Neural progenitor cell (in vitro differentiated cells): ENCODE data around the gene AADACL4. TPM values are rescaled to one million over a fixed set of nuclear protein-coding genes. Genes with fewer than 3 reads are reported as not detected.

Source experiments
- DNase-seq: peaks from one replicate; pipeline ENCODE4 v3.0.0-alpha.2; 2016; ENCODE audit warnings: low spot score
- H2AFZ ChIP-seq: fragments of 200-600 bp; sonication (generic); replicated peaks from 2 replicates; pipeline ENCODE4 v1.6.1; 2016; ENCODE audit warnings: antibody characterized with exemption
- H3F3A ChIP-seq: fragments of 200-600 bp; sonication (generic); 2 replicates; pipeline ENCODE4 v1.6.1; 2016; ENCODE audit warnings: antibody characterized with exemption, low read depth
- H3K27ac ChIP-seq: fragments of 200-600 bp; sonication (generic); 2 replicates; pipeline ENCODE4 v1.5.1; 2016; ENCODE audit warnings: mild to moderate bottlenecking
- H3K27me3 ChIP-seq: fragments of 200-600 bp; sonication (generic); 2 replicates; pipeline ENCODE4 v1.6.1; 2016; ENCODE audit warnings: mild to moderate bottlenecking, moderate library complexity
- H3K36me3 ChIP-seq: fragments of 200-600 bp; sonication (generic); 2 replicates; pipeline ENCODE4 v1.5.1; 2016
- H3K4me1 ChIP-seq: fragments of 200-600 bp; sonication (generic); 2 replicates; pipeline ENCODE4 v1.6.1; 2016; ENCODE audit warnings: mixed run types
- H3K4me2 ChIP-seq: fragments of 200-600 bp; sonication (generic); 2 replicates; pipeline ENCODE4 v1.6.1; 2016
- H3K4me3 ChIP-seq: fragments of 200-600 bp; sonication (generic); 2 replicates; pipeline ENCODE4 v1.5.1; 2016
- H3K79me2 ChIP-seq: fragments of 200-600 bp; sonication (generic); 2 replicates; pipeline ENCODE4 v1.6.1; 2016; ENCODE audit warnings: low read depth
- H3K9ac ChIP-seq: fragments of 200-600 bp; sonication (generic); 2 replicates; pipeline ENCODE4 v1.6.1; 2016
- H3K9me3 ChIP-seq: fragments of 200-600 bp; sonication (generic); 2 replicates; pipeline ENCODE4 v1.5.1; 2016; ENCODE audit warnings: low read depth
- H4K20me1 ChIP-seq: fragments of 200-600 bp; sonication (generic); 2 replicates; pipeline ENCODE4 v1.6.1; 2016; ENCODE audit warnings: low read depth
- H3K27ac Mint-ChIP-seq: 3 replicates; pipeline ENCODE4 v1.8.0; 2021; ENCODE audit warnings: mixed read lengths
- H3K27me3 Mint-ChIP-seq: 2 replicates; pipeline ENCODE4 v1.8.0; 2022; ENCODE audit warnings: low read depth, mild to moderate bottlenecking, inconsistent platforms, moderate library complexity, mixed read lengths; ENCODE audit not compliant: insufficient read depth
- H3K36me3 Mint-ChIP-seq: 3 replicates; pipeline ENCODE4 v1.8.0; 2021; ENCODE audit warnings: mixed read lengths
- H3K4me1 Mint-ChIP-seq: 3 replicates; pipeline ENCODE4 v1.8.0; 2021; ENCODE audit warnings: mixed read lengths
- H3K4me3 Mint-ChIP-seq: 3 replicates; pipeline ENCODE4 v1.8.0; 2021; ENCODE audit warnings: mild to moderate bottlenecking, moderate library complexity, mixed read lengths
- H3K9me3 Mint-ChIP-seq: 3 replicates; pipeline ENCODE4 v1.8.0; 2020; ENCODE audit warnings: mixed read lengths
- EZH2 ChIP-seq: fragments of 200-600 bp; sonication (generic); IDR thresholded peaks from 2 replicates; pipeline ENCODE4 v1.6.1; 2017; ENCODE audit warnings: antibody characterized with exemption, mild to moderate bottlenecking, moderate library complexity
- EZH2phosphoT487 ChIP-seq: fragments of 200-600 bp; sonication (generic); IDR thresholded peaks from 2 replicates; pipeline ENCODE4 v1.6.1; 2017; ENCODE audit warnings: antibody characterized with exemption
- total RNA-seq: library from RNA; depleted of rRNA; stranded (reverse); fragments of >200 nt; gene quantifications from 2 replicates; pipeline ENCODE4 v1.2.3, GENCODE V29; 2015; ENCODE audit warnings: low replicate concordance
- TF ChIP-seq, protein P1 (sequence below): fragments of 200-600 bp; sonication (generic); IDR thresholded peaks from 2 replicates; pipeline ENCODE4 v1.5.1; 2017; ENCODE audit warnings: antibody characterized with exemption, mild to moderate bottlenecking

AADACL4 gene
- total RNA-seq, 1 donor from 2014 or later, result not detected

DNA sequence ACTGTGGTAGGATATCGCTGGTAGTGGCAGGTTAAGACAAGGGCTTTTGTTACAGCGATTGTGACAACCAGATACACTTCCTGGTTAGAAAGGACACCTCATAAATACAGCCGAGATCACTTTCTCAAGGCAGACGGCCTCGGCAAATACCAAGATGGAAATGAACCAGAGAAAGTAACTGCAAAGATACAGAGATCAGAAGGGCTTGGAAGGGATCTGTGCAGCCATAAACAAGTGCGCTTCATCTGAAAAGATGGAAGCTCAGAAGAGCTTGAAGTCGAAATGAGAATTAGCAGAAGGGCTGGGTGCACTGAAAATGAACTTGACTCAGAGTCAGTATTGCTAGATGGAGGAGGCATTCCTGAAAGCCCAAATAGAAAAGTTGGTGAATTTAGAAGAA, 32.9 kb upstream of the AADACL4 start:
- H3F3A ChIP-seq, result peaks cover 13% of the 10 kb centered on the region
- no peaks in the 10 kb centered on the region for H3K9me3 ChIP-seq
- no peak overlapping the region for H3K4me3 ChIP-seq
- peaks cover 17% of the 10 kb centered on the region for H3K79me2 ChIP-seq
- peaks cover 12% of the 10 kb centered on the region for H3K4me1 ChIP-seq
- H2AFZ ChIP-seq, result no peak overlapping the region
- H3K27ac Mint-ChIP-seq, result no peak overlapping the region
- no peaks in the 10 kb centered on the region for H3K36me3 ChIP-seq
- H3K9ac ChIP-seq, result no peak overlapping the region
- TF ChIP-seq, protein P1, sequence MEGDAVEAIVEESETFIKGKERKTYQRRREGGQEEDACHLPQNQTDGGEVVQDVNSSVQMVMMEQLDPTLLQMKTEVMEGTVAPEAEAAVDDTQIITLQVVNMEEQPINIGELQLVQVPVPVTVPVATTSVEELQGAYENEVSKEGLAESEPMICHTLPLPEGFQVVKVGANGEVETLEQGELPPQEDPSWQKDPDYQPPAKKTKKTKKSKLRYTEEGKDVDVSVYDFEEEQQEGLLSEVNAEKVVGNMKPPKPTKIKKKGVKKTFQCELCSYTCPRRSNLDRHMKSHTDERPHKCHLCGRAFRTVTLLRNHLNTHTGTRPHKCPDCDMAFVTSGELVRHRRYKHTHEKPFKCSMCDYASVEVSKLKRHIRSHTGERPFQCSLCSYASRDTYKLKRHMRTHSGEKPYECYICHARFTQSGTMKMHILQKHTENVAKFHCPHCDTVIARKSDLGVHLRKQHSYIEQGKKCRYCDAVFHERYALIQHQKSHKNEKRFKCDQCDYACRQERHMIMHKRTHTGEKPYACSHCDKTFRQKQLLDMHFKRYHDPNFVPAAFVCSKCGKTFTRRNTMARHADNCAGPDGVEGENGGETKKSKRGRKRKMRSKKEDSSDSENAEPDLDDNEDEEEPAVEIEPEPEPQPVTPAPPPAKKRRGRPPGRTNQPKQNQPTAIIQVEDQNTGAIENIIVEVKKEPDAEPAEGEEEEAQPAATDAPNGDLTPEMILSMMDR, result no peak
- TF ChIP-seq EZH2 (no peak), EZH2phosphoT487 (no peak)
- peaks cover 24% of the 10 kb centered on the region for H3K27me3 Mint-ChIP-seq
- peaks cover 2% of the 10 kb centered on the region for H3K9me3 Mint-ChIP-seq
- H3K4me3 Mint-ChIP-seq, result no peak overlapping the region
- H3K4me1 Mint-ChIP-seq, result peaks cover 12% of the 10 kb centered on the region
- no peak for DNase-seq
- H4K20me1 ChIP-seq, result peaks cover 10% of the 10 kb centered on the region
- H3K4me2 ChIP-seq, result no peak overlapping the region
- H3K27me3 ChIP-seq, result no peaks in the 10 kb centered on the region
- H3K36me3 Mint-ChIP-seq, result no peaks in the 10 kb centered on the region
- no peak overlapping the region for H3K27ac ChIP-seq

DNA sequence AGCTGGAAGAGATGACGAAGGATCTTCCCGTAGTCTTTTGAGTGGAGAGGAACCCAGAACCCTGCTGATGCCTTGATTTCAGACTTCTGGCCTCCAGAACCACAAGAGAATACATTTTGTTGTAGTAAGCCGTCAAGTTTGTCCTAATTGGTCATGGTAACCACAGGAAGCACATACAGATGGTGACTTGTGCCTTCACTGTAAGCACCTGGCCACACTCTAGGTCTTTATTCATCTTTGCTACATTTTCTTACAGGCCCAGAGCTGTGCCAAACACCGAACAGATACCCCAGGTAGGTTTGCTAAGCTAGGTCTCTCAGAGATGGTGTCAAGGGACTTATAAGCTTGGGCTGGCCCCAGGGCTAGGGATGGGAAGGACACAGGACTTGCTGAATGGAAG, 30.7 kb upstream of the AADACL4 start:
- Mint-ChIP-seq H3K9me3 (no peaks in the 10 kb centered on the region), H3K27me3 (peaks cover 39% of the 10 kb centered on the region), H3K4me3 (no peak overlapping the region), H3K27ac (no peak overlapping the region), H3K36me3 (no peaks in the 10 kb centered on the region), H3K4me1 (peaks cover 24% of the 10 kb centered on the region)
- Histone ChIP-seq H2AFZ (no peak overlapping the region), H3K27ac (no peak overlapping the region), H3K9me3 (no peaks in the 10 kb centered on the region), H3K9ac (no peak overlapping the region), H3K79me2 (peaks cover 20% of the 10 kb centered on the region), H3K36me3 (no peaks in the 10 kb centered on the region), H3K4me2 (no peak overlapping the region), H3K4me1 (peaks cover 15% of the 10 kb centered on the region), H4K20me1 (peaks cover 16% of the 10 kb centered on the region), H3K4me3 (no peak overlapping the region), H3F3A (peaks cover 34% of the 10 kb centered on the region), H3K27me3 (peaks cover 12% of the 10 kb centered on the region)
- TF ChIP-seq, protein P1, result no peak
- TF ChIP-seq EZH2 (no peak), EZH2phosphoT487 (no peak)
- DNase-seq, result no peak

DNA sequence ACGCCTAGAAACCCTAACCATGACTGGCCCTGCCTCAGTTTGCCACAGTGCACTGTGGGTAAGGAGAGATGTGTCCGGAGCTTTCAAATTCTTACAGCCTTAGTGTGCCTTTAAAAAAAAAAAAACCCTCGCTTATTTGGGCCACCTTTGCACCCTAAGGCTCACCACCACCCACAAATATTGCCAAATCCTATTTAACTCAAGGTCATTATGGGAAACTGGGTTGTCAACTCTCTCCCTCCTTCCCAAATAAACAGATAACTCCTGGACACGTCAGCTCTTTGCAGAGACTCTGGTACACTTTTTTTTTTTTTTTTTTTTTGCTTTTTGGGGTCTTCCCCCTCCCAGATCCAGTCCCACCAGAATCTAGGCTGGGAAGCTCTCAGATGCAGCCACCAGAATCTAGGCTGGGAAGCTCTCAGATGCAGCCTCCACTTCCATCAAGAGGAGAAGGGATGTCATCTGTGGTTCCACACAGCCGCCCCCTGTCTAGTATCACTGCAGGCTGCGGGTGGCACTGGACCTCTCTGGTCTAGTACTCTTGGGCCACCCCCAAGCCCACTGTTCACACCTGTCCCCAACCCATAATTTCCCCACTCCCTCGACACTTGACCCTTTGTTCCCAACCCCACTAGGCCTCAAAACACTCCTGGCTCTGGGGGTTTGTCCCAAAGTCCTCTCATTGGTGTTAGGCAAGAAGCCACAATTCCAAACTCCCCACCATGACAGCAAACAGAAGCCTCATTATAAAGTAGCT, 29.3 kb upstream of the AADACL4 start:
- Histone ChIP-seq H3K79me2 (peaks cover 20% of the 10 kb centered on the region), H3K27ac (no peak overlapping the region), H3K36me3 (no peaks in the 10 kb centered on the region), H3K4me2 (peak overlapping the region; percentile 91), H3F3A (peaks cover 48% of the 10 kb centered on the region), H3K9me3 (no peaks in the 10 kb centered on the region), H3K4me1 (peaks cover 19% of the 10 kb centered on the region), H3K27me3 (peaks cover 18% of the 10 kb centered on the region), H2AFZ (no peak overlapping the region), H3K9ac (no peak overlapping the region), H3K4me3 (no peak overlapping the region), H4K20me1 (peaks cover 16% of the 10 kb centered on the region)
- no peaks in the 10 kb centered on the region for H3K36me3 Mint-ChIP-seq
- peaks cover 35% of the 10 kb centered on the region for H3K4me1 Mint-ChIP-seq
- peaks cover 41% of the 10 kb centered on the region for H3K27me3 Mint-ChIP-seq
- peak overlapping the region; percentile 87 for H3K27ac Mint-ChIP-seq
- TF ChIP-seq EZH2 (no peak), EZH2phosphoT487 (no peak)
- TF ChIP-seq, protein P1, result no peak
- peak overlapping the region; percentile 24 for H3K4me3 Mint-ChIP-seq
- no peaks in the 10 kb centered on the region for H3K9me3 Mint-ChIP-seq
- DNase-seq, result no peak
